ENCODE results near the gene UBE2E2.
"Not testable (repeated sequence)": the region's sequence is repeated elsewhere in the genome, so short reads cannot be mapped to it uniquely, and the experiment has no call there.

The UBE2E2 gene

DNA sequence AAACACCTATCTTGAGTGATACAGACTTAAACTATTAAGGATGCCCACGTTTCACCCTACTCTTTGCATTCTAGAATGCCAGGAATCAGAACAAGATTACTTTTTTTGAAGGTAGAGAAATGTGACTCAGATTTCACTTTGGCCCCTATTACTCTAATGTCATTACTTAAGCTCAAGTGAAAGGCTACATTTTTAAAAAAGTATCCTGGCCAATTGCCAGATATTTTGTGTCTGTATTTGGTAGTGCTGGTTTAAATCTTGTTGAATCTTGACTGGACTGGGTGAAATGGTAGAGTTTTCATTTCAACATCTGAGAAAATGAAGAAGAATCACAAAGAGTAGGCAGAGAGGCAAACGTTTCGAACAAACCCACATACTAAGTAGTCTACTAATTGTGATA lies 384.4 kb downstream of the UBE2E2 start:
- DNase-seq = no peak

GRCh38 chr3:23588547-23588946 lies 385.4 kb downstream of the UBE2E2 start:
- no peak for DNase-seq

DNA sequence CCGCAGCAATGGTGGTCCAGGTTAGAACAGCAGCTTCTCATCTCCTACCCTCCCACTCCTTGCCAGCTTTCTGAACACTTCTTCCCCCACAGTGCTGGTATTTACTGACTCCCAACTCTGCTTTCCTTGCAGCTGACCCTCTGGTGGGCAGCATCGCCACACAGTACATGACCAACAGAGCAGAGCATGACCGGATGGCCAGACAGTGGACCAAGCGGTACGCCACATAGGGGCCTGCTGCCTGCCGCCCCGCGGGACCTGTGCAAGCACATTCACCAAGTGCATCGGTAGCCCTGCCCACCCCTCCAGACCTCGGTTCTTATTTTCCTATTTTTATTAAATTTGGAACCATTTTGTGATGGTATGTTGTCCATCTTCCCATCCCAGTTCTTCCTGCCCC lies 386.5 kb downstream of the UBE2E2 start:
- DNase-seq = no peak

DNA sequence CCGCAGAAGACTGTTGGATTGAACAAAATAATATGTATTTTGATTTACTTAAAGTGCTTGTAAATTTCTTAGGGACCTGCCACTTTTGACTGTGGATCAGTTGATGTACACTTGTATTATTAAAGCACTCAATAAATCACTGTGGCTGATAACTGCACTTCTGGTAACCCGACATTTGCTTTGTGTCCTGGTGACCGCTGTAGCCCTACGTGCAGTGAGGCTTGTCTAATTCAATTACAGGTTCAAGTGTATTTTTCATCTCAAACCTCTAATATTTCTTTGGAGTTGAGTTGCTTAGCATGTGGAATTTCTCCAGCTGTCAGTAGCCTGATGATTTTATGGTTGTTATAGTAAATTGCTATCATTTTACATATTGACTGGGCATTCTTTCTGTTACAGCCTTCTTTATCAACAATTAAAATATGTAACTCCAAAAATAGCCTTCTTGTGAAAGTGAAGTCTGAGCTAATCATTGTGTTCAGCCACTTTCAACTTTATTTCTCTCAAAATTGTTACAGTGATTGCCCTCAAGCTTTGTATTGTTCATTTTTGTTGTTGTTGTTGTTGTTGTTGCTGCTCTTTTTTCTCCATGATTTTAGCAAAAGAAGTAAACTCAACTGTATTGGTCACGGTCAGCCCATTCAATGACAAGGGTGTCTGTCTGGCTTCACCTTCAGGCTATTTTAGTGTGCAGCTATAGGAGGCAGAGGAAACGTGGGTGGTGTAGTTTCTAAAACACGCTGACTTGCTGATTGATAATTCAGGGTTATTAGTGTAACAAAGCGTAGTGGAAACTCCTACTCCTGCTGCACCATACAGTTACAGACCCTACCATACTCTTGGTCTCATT lies 387.5 kb downstream of the UBE2E2 start:
- no peak for DNase-seq

DNA sequence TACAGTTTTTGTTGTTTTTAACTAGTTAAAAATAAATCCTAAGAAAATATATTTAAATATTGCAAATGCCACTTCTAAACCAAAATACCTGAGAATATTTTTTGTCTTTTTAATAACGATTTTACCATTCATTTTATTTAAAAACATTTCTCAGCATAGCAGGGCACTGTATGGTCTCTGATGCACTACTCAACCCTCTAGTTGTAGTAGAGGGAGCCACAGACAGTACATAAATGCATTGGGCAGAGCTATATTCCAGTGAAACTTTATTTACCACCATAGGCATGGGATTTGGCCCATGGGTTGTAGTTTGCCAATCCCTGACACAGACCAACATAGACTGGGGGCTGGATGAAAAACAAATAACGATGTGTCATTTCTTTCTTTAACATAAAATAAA lies 388.2 kb downstream of the UBE2E2 start:
- no peak for DNase-seq

DNA sequence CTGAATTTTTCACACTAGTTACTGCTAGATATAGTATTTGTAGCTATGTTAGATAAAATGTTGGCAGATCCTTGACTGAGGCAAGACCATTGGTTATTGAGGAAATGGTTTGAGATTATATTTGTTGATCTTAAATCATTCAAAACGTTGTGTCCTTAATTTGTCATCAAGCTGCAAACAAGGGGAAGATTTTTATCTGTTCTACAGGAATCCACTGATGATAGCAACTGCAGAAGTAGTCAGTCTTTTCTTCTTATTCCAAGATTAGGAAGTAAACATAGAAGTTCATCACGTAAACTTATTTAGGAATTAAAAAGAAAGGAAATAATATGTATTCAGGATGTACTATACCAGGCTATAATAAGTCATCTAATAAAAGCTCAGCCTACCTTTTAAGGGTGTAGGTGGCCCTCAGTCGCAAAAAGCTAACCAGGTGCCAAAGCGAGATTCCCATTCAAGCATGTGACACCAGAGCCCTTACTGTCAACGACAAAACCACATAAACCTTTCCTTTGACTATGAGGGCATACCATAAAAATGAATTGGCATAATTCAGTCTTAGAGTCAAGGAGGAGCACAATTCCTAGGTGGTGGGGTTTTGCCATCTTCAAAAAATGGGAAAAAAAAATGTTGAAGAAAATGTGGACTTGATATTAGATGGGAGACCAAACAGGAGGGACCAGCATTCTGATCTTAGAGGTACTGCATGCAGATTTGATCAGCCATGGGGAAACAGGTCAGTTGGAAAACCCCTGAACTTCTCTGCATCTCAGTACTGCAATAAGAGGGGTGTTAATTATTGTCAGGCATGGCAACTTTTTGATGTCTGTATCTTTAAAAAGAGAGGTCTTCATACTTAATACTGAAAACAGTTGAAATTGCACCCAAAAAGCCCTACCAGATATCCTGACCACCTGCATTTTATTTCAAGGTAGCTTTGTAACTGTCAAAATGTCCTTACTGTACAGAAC lies 390.1 kb downstream of the UBE2E2 start:
- no peak for DNase-seq

DNA sequence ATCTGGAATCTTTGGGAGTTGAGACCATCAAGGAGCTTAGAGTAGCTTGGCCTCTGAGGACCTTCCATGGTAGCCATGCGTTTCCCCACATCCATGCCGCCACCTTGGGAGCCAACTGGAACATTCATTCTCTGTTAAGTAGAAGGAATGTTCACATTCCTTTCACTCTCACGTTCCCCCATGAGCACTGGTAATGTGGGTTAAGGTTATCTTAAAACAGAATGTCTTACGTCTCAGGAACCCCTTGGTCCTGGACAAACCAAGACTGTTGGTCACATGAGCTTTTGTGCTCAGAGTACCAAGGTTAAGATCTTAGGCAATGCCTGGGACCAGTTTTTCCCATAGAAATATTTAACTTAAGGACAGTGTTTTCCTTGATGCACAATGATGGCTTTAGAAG lies 390.9 kb downstream of the UBE2E2 start:
- DNase-seq = no peak

DNA sequence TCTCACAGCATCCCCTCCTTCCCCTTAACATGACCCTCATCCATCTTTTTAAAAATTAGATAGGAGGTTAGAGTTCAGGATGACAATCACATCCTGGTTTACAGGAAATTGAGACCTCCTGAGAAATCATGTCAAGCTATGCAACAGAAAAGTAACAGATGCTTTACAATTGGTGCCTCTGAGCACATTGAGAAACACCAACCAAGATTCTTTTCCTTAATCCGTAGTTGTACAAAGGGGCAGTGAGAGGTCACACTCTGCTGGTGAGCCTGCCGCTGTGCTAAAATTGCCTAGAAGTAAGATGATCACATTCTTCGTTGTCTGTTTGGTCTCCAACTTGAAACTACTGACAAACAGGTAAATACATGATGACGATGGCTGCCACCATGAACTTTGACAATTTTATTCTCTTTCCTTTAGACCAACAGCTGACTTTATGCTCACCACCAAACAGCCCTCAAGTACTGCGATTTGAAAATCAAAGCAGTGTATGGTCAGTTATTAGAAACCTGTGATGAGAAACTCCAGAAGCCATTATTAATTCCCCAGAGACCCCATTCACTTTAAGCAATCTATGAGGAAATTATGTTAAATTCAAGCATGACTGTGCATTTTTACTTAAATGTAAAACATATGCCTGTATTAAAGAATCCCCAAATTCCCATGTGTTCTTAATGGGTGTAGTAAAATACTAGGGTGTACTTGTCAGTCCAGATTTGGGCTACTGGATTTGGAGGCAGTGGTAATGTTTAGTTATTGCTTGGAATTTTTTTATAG lies 392.0 kb downstream of the UBE2E2 start:
- no peak for DNase-seq

DNA sequence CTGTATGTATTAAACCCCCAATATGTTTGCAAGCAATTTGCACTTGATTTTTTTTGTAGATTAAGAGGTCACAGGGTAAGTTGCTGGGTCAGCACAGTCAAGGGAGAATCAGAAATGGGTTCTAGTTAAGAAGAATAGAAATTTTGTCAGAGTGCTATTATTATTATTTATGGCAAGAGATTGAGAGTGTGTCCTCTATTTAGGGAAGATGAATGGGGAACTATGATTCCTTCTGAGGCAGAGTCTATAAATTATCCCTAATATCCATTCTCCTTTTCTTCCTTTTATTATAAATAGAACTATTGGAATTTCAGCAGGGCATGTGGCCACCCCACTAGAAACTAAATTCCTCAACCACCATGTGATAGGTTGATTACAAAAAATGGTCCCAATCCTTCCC lies 392.7 kb downstream of the UBE2E2 start:
- DNase-seq = no peak

GRCh38 chr3:23600167-23600871 lies 397.2 kb downstream of the UBE2E2 start:
- DNase-seq = no peak

- peak; percentile 23 for DNase-seq
Observed at GRCh38 chr3:23601091-23601822, 398.1 kb downstream of the UBE2E2 start.

DNA sequence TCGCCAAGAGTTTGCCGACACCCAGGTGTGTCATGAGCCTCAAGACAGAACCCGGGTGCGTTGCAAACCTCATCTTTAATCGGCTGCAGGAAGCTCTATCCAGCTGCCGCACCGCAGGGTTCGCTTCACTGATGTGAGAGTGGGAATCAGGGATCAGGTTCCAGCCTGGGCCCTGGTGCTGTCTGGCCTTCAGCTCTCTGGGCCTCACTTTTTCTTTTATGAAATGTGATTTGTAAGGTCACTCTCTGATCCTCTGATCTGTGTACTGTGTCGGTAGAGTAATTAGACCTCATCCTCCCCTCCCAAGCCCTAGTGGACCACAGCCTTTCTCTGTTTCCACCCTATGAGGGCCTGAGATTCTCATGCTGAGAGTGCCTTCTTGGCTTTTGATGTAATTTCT lies 399.8 kb downstream of the UBE2E2 start:
- DNase-seq = no peak

DNA sequence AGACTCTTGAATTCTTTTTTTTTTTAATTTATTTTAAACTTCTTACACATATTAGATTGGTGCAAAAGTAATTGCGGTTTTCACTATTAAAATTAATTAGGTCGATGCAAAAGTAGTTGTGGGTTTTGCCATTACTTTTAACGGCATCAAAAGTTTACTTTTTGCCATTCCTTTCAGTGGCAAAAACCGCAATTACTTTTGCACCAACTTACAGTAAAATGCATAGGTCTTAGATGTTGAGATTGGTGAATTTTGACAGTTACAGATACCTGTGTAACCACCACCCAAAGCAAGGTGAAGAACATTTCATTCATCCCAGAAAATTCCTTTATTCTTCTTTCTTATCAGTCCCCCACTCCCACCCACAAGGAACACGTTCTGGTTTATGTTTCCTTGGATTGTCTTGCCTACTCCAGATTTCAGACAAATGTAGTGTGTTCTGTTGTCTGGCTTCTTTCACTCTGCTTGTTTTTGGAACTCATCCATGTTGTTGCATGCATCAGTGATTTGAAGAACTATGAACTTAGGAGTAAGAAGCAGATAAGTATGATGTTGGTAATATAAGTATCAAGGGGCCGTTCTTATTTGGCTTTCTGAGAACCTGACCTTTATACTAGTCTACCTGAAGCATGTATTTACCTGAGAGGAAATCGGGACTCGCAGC lies 404.2 kb downstream of the UBE2E2 start:
- DNase-seq = no peak

DNA sequence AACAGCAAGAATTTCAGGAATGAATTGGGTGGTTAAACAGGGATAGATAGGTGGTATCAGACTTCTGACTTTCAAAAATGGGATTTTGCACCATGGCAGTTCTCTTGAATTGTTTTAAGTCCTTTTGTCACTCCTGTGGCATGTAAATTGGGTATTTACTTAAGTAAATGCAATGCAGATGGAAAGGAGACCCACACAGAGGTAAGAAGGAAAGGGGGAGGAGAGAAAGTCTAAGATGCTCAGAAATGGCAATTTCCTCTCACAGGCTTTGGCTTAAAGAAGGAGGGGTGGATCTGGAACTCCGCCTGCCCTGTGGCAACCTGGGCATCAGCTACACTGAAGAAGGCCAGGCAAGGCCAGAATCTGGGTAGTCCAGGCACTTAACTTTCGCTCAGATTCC lies 405.5 kb downstream of the UBE2E2 start:
- no peak for DNase-seq

GRCh38 chr3:23611737-23612295 lies 408.7 kb downstream of the UBE2E2 start:
- DNase-seq = no peak

DNA sequence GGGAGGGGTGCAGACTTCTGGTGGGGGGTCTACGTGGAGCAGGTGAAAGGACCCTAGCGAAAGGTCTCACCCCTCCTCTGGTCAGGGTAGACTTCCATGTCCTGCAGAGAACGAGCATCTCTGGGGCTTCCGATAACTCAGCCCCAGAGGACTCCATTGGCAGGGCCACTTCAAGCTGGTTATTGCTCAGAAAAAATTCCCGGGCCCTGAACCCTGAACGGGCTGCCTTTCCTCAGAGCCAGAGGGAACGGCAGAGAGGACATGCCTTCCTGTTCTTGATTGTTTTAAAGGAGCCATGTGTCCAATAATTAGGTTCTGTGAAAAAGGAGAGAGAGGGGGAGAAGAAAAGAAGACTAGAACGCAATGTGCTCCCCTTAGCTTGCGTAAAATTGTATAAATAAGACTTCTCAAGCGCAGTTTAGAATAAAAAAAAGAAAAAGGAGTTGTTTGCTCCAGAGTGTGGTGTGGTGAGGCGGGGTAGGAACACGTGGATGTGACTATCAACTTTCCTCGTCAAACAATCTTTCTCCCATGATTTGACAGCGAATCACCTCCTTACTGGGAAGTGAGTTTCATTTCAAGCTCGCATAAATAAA lies 409.3 kb downstream of the UBE2E2 start:
- DNase-seq = no peak

GRCh38 chr3:23615068-23615467 lies 411.9 kb downstream of the UBE2E2 start:
- DNase-seq = no peak

- not testable (repeated sequence) for DNase-seq
Observed at GRCh38 chr3:23618475-23618874, 415.3 kb downstream of the UBE2E2 start.

DNA sequence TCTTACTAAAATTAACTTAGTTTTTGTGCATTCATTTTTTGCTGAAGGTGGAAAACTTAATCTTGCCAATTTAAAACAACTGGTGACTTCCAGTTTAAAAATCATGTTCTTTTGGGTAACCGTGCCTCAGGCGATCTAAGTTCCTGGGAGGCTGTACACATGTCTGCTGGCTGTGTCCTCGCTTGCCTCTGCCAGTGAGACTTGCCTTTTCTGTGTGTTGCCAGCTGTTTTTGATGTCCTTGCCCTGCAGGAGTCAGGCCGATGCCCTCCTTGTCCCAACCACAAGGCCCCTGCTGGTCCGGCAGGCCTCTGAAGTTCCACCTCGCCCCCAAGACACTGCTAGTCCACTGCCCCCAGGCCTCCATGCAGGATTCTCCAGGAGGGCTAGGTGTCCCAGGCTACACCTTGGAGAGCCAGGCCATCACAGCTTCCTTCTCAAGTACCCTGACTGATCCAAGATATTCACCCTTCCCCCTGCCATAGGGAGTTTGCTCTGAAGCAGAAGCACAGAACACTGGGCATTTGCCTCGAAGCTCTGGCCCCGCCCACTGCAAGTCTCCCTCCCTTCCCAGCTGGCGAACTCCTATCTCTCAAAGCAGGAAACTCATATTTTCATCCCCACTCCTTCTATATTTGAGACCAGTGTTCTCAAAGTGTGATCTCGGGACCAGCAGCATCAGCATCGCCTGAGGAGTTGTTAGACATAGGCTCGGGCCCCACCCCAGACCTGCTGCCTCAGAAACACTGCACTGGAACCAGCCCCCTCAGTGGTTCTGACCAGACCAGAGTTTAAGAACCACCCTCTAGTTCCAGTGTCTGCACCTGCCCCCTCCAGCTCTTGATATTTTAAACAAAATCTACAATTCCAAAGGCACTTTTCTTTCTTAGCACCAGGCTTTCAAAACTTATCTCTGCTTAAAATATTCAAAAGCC lies 416.8 kb downstream of the UBE2E2 start:
- DNase-seq = no peak

All from right kidney (tissue), 1 donor.